Measurements from ENCODE around the gene MRPS12. TPM values are rescaled to one million over a fixed set of nuclear protein-coding genes. Genes with fewer than 3 reads are reported as not detected.

The MRPS12 gene
- total and polyA plus RNA-seq, 9 of the 15 experiments (the other 6 are each of a cell fraction or from before 2014, with no cell fraction given): 8.1 to 174 (median 52.0) TPM

DNA sequence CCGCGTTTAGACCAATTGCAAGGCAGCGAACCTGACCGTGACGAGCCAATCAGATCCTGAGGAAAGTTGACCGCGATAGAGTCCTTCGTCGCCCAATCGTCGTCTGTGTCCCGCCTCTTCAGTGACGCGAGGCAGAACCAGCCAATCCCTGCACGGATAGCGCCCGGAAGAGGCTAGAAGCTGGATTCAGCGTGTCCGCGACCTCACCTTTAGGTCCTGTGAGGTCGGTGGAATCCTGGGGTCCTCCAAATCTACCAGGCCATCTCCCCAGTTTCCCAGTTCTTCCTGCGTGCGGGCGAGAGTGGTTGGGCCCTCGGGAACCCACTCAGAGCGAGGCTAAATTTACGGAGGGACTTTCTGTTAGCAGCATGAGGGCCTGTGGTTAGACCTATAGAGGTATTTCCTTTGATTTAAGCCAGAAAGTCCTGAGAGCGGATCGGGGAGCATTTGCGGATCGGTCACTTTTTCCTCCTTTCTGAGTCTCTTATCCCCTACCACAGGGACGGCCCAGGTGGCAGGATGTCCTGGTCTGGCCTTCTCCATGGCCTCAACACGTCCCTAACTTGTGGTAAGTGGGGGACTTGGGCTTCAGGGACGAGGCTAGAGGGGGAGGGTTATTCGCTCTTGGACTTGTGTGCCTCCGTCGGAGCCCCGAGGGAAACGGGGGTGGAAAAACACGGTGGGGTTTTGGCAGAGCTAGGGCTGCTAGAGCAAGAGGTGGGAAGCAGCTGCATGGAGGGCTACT is at the start of gene MRPS12 (continued):
- TF ChIP-seq HINFP (tag; conservative IDR thresholded peaks at IDR 0.05; ENCODE audit: low read depth) (no peak), ZNF717 (CRISPR knock-in tag; IDR thresholded peaks at IDR 0.05) (no peak), PTRF (tag; IDR thresholded peaks at IDR 0.05) (no peak), NFIC (IDR thresholded peaks at IDR 0.05) (no peak; the same call in 1 of the 2 replicates), ZNF740 (CRISPR knock-in tag; IDR thresholded peaks at IDR 0.05) (no peak), ZNF740 (tag; IDR thresholded peaks at IDR 0.05) (no peak), MTA3 (IDR thresholded peaks at IDR 0.05; ENCODE audit: borderline replicate concordance) (no peak; the same call in 1 of the 2 replicates), ZNF696 (CRISPR knock-in tag; conservative IDR thresholded peaks at IDR 0.05) (no peak), MTA2 (IDR thresholded peaks at IDR 0.05; ENCODE audit: low read depth) (no peak), MAFG (tag; conservative IDR thresholded peaks at IDR 0.05) (no peak), ZNF143 (CRISPR knock-in tag; IDR thresholded peaks at IDR 0.05) (no peak), SNIP1 (IDR thresholded peaks at IDR 0.05; ENCODE audit: low read depth) (no peak), FOXP1 (CRISPR knock-in tag; IDR thresholded peaks at IDR 0.05) (no peak), CEBPG (CRISPR knock-in tag; IDR thresholded peaks at IDR 0.05) (no peak), CEBPG (tag; conservative IDR thresholded peaks at IDR 0.05 in 1 of 2, IDR thresholded peaks at IDR 0.05 in 1 of 2) (no peak)
- TF ChIP-seq, protein P1, sequence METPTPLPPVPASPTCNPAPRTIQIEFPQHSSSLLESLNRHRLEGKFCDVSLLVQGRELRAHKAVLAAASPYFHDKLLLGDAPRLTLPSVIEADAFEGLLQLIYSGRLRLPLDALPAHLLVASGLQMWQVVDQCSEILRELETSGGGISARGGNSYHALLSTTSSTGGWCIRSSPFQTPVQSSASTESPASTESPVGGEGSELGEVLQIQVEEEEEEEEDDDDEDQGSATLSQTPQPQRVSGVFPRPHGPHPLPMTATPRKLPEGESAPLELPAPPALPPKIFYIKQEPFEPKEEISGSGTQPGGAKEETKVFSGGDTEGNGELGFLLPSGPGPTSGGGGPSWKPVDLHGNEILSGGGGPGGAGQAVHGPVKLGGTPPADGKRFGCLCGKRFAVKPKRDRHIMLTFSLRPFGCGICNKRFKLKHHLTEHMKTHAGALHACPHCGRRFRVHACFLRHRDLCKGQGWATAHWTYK (CRISPR knock-in tag; IDR thresholded peaks at IDR 0.05): no peak
- TF ChIP-seq, protein P2, sequence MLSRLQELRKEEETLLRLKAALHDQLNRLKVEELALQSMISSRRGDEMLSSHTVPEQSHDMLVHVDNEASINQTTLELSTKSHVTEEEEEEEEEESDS (CRISPR knock-in tag; IDR thresholded peaks at IDR 0.05): no peak
- TF ChIP-seq, protein P3, sequence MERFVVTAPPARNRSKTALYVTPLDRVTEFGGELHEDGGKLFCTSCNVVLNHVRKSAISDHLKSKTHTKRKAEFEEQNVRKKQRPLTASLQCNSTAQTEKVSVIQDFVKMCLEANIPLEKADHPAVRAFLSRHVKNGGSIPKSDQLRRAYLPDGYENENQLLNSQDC (CRISPR knock-in tag; IDR thresholded peaks at IDR 0.05): no peak
- TF ChIP-seq, protein P4, sequence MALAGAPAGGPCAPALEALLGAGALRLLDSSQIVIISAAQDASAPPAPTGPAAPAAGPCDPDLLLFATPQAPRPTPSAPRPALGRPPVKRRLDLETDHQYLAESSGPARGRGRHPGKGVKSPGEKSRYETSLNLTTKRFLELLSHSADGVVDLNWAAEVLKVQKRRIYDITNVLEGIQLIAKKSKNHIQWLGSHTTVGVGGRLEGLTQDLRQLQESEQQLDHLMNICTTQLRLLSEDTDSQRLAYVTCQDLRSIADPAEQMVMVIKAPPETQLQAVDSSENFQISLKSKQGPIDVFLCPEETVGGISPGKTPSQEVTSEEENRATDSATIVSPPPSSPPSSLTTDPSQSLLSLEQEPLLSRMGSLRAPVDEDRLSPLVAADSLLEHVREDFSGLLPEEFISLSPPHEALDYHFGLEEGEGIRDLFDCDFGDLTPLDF (CRISPR knock-in tag; IDR thresholded peaks at IDR 0.05): no peak
- TF ChIP-seq, protein P5, sequence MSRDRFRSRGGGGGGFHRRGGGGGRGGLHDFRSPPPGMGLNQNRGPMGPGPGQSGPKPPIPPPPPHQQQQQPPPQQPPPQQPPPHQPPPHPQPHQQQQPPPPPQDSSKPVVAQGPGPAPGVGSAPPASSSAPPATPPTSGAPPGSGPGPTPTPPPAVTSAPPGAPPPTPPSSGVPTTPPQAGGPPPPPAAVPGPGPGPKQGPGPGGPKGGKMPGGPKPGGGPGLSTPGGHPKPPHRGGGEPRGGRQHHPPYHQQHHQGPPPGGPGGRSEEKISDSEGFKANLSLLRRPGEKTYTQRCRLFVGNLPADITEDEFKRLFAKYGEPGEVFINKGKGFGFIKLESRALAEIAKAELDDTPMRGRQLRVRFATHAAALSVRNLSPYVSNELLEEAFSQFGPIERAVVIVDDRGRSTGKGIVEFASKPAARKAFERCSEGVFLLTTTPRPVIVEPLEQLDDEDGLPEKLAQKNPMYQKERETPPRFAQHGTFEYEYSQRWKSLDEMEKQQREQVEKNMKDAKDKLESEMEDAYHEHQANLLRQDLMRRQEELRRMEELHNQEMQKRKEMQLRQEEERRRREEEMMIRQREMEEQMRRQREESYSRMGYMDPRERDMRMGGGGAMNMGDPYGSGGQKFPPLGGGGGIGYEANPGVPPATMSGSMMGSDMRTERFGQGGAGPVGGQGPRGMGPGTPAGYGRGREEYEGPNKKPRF (IDR thresholded peaks at IDR 0.05; ENCODE audit: low read depth, low read length): no peak
